Thyroid gland (tissue), 4 donors: ENCODE data around the gene SPATA13.

Experiments
- POLR2A ChIP-seq, 2 donors: fragments of 450-650 bp; IDR thresholded peaks; one replicate each; pipeline ENCODE4 v1.6.1; 2017; ENCODE audit warnings: antibody characterized with exemption in 2 of 2, mild to moderate bottlenecking in 2 of 2, moderate library complexity in 1 of 2
- TF ChIP-seq, protein P1 (sequence below), 6 experiments: fragments of 200-600 bp in 3 of 6; fragments of 450-650 bp in 3 of 6; sonication (generic) in 3 of 6; IDR thresholded peaks; one replicate each; pipeline ENCODE4 v1.5.1; 2016 to 2019; ENCODE audit warnings: antibody characterized with exemption in 6 of 6, mild to moderate bottlenecking in 2 of 6, inconsistent platforms in 1 of 6, moderate library complexity in 1 of 6

GRCh38 chr13:24159357-24159756 lies 1.2 kb upstream of the SPATA13 start:
- TF ChIP-seq, protein P1, sequence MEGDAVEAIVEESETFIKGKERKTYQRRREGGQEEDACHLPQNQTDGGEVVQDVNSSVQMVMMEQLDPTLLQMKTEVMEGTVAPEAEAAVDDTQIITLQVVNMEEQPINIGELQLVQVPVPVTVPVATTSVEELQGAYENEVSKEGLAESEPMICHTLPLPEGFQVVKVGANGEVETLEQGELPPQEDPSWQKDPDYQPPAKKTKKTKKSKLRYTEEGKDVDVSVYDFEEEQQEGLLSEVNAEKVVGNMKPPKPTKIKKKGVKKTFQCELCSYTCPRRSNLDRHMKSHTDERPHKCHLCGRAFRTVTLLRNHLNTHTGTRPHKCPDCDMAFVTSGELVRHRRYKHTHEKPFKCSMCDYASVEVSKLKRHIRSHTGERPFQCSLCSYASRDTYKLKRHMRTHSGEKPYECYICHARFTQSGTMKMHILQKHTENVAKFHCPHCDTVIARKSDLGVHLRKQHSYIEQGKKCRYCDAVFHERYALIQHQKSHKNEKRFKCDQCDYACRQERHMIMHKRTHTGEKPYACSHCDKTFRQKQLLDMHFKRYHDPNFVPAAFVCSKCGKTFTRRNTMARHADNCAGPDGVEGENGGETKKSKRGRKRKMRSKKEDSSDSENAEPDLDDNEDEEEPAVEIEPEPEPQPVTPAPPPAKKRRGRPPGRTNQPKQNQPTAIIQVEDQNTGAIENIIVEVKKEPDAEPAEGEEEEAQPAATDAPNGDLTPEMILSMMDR (IDR thresholded peaks at IDR 0.05) = no peak
- TF ChIP-seq POLR2A (IDR thresholded peaks at IDR 0.05) = no peak
